Mesendoderm (in vitro differentiated cells): ENCODE results near the gene IQCN. TPM values are rescaled to one million over a fixed set of nuclear protein-coding genes. Genes with fewer than 3 reads are reported as not detected.

ENCODE experiments used
- DNase-seq: peaks from one replicate; pipeline ENCODE4 v3.0.0; 2013
- H2AK5ac ChIP-seq: 2 replicates; pipeline ENCODE4 v1.6.1; 2013; ENCODE audit warnings: low read length, inconsistent platforms
- H2BK120ac ChIP-seq: 2 replicates; pipeline ENCODE4 v1.6.1; 2013; ENCODE audit warnings: low read depth, mild to moderate bottlenecking, low read length, moderate library complexity, mixed read lengths
- H2BK15ac ChIP-seq: replicated peaks from 2 replicates; pipeline ENCODE4 v1.6.1; 2013; ENCODE audit warnings: low read depth, mild to moderate bottlenecking, moderate library complexity
- H2BK5ac ChIP-seq: 2 replicates; pipeline ENCODE4 v1.6.1; 2013; ENCODE audit warnings: low read length, inconsistent platforms
- H3K18ac ChIP-seq: 2 replicates; pipeline ENCODE4 v1.6.1; 2013; ENCODE audit warnings: mild to moderate bottlenecking, low read length, mixed read lengths
- H3K23ac ChIP-seq: one replicate; pipeline ENCODE4 v1.6.1; 2013; ENCODE audit warnings: low read length
- H3K27ac ChIP-seq: 2 replicates; pipeline ENCODE4 v1.5.1; 2013; ENCODE audit warnings: low read depth, mild to moderate bottlenecking, inconsistent platforms, low read length, moderate library complexity
- H3K27me3 ChIP-seq: 2 replicates; pipeline ENCODE4 v1.6.1; 2013; ENCODE audit warnings: low read length, control low read depth, mild to moderate bottlenecking, inconsistent platforms; ENCODE audit not compliant: insufficient read depth, poor library complexity
- H3K36me3 ChIP-seq: 2 replicates; pipeline ENCODE4 v1.6.1; 2013; ENCODE audit warnings: low read length, inconsistent platforms; ENCODE audit not compliant: control insufficient read depth, insufficient read depth
- H3K4ac ChIP-seq: one replicate; pipeline ENCODE4 v1.6.1; 2013; ENCODE audit warnings: low read depth, mild to moderate bottlenecking, low read length, moderate library complexity
- H3K4me1 ChIP-seq: 2 replicates; pipeline ENCODE4 v1.6.1; 2013; ENCODE audit warnings: low read depth, low read length, inconsistent platforms; ENCODE audit not compliant: control insufficient read depth
- H3K4me2 ChIP-seq: 2 replicates; pipeline ENCODE4 v1.6.1; 2013; ENCODE audit warnings: low read length
- H3K4me3 ChIP-seq: 2 replicates; pipeline ENCODE4 v1.5.1; 2013; ENCODE audit warnings: mild to moderate bottlenecking, low read length
- H3K56ac ChIP-seq: one replicate; pipeline ENCODE4 v1.6.1; 2013; ENCODE audit warnings: low read length
- H3K79me1 ChIP-seq: 2 replicates; pipeline ENCODE4 v1.6.1; 2013; ENCODE audit warnings: low read length, inconsistent platforms
- H3K79me2 ChIP-seq: 2 replicates; pipeline ENCODE4 v1.6.1; 2013; ENCODE audit warnings: mild to moderate bottlenecking, low read length; ENCODE audit not compliant: control insufficient read depth, insufficient read depth
- H3K9ac ChIP-seq: 2 replicates; pipeline ENCODE4 v1.6.1; 2013; ENCODE audit warnings: low read length, inconsistent platforms
- H4K5ac ChIP-seq: one replicate; pipeline ENCODE4 v1.6.1; 2013; ENCODE audit warnings: low read length
- H4K8ac ChIP-seq: one replicate; pipeline ENCODE4 v1.6.1; 2013; ENCODE audit warnings: low read depth, mild to moderate bottlenecking, control low read depth, low read length, moderate library complexity
- WGBS: extraction: QIAGEN DNeasy Blood & Tissue Kit; methylation state at CpG from one replicate; pipeline ENCODE4 v1.1.7; 2013; ENCODE audit warnings: low lambda C conversion rate, missing lambda C conversion rate; ENCODE audit not compliant: insufficient coverage; ENCODE audit errors: extremely low coverage; 5-methylcytosine and 5-hydroxymethylcytosine counted together
- small RNA-seq: library from polyadenylated mRNA; stranded (forward); fragments of <200 nt; extraction: miRNeasy Mini kit (QIAGEN cat#:217004); gene quantifications from one replicate; pipeline ENCODE3, GENCODE V24; 2013; ENCODE audit not compliant: insufficient read depth

Gene IQCN

GRCh38 chr19:18208098-18208951 is 65.9 kb downstream of the IQCN start:
- Histone ChIP-seq H2BK120ac (no peak overlapping the region), H3K36me3 (no peaks in the 10 kb centered on the region), H4K8ac (no peak overlapping the region), H3K79me2 (no peaks in the 10 kb centered on the region), H4K5ac (no peak overlapping the region), H3K56ac (no peak overlapping the region), H2BK15ac (no peak overlapping the region), H3K27me3 (no peaks in the 10 kb centered on the region), H3K4me3 (no peak overlapping the region), H2BK5ac (no peak overlapping the region), H3K4me1 (peaks cover under 1% of the 10 kb centered on the region), H2AK5ac (no peak overlapping the region), H3K4me2 (no peak overlapping the region), H3K9ac (no peak overlapping the region), H3K18ac (no peak overlapping the region), H3K23ac (no peak overlapping the region), H3K27ac (no peak overlapping the region), H3K79me1 (no peaks in the 10 kb centered on the region), H3K4ac (no peak overlapping the region)
- no peak for DNase-seq
- WGBS = no CpG with 5 or more reads among the region's 32 CpGs

Small RNA genes within 50 kb of the gene (small RNA-seq; reads per million reads assigned to genes)
- gene MIR3188 (not detected), gene RPL39P38 (not detected)
